Thyroid gland (tissue), 4 donors: ENCODE results near the gene HDGFL2.

ENCODE experiments used
- CTCF ChIP-seq, 6 experiments: fragments of 200-600 bp in 3 of 6; fragments of 450-650 bp in 3 of 6; sonication (generic) in 3 of 6; IDR thresholded peaks; one replicate each; pipeline ENCODE4 v1.5.1; 2016 to 2019; ENCODE audit warnings: antibody characterized with exemption in 6 of 6, mild to moderate bottlenecking in 2 of 6, inconsistent platforms in 1 of 6, moderate library complexity in 1 of 6
- POLR2A ChIP-seq, 2 donors: fragments of 450-650 bp; IDR thresholded peaks; one replicate each; pipeline ENCODE4 v1.6.1; 2017; ENCODE audit warnings: antibody characterized with exemption in 2 of 2, mild to moderate bottlenecking in 2 of 2, moderate library complexity in 1 of 2

DNA sequence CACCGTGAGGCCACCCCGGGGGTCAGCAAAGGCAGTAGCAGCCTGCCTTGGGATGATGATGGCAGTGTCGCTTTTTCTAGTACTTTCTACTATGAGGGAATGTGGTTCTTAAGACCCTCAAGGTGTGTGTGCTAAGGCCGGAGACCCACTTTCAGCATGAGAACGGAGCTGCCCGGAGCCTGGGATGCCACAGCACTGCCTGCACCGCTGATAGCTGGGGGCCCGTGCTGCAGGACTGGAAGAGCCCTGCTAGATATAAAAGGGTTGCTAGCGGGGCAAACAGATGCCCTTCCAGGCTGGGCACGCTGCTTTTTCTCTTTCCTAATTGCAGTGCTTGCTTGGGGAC lies 31.7 kb downstream of the HDGFL2 start:
- TF ChIP-seq CTCF (IDR thresholded peaks at IDR 0.05) (no peak), POLR2A (IDR thresholded peaks at IDR 0.05) (no peak)
